PC-9 (cell line): ENCODE measurements around the gene CALN1.

Experiments used
- EZH2 ChIP-seq: fragments of 200-600 bp; sonication (generic); IDR thresholded peaks from 2 replicates; pipeline ENCODE4 v1.8.0; 2017; ENCODE audit warnings: antibody characterized with exemption, low read depth
- TF ChIP-seq, protein P1 (sequence below): fragments of 200-600 bp; sonication (generic); conservative IDR thresholded peaks from 2 replicates; pipeline ENCODE4 v1.6.1; 2017; ENCODE audit warnings: mixed run types, antibody characterized with exemption, mild to moderate bottlenecking, moderate library complexity

DNA sequence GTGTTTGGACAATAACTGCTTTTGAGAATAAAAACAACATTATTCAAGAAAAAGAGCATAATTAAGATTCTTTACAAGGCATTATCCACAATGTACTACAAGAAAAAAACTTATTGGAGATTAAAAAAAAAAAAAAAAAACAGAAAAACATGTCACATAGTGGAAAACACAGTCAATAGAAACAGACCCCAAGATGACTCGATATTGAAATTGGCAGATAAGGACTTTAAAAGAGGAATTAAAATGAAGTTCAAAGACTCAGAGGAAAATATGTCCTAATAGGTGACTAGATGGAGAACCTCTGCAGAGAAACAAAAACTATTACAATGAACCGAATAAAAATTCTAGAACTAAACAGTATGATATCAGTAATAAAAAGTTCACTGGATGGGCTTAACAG is 248.9 kb downstream of the CALN1 start:
- TF ChIP-seq, protein P1, sequence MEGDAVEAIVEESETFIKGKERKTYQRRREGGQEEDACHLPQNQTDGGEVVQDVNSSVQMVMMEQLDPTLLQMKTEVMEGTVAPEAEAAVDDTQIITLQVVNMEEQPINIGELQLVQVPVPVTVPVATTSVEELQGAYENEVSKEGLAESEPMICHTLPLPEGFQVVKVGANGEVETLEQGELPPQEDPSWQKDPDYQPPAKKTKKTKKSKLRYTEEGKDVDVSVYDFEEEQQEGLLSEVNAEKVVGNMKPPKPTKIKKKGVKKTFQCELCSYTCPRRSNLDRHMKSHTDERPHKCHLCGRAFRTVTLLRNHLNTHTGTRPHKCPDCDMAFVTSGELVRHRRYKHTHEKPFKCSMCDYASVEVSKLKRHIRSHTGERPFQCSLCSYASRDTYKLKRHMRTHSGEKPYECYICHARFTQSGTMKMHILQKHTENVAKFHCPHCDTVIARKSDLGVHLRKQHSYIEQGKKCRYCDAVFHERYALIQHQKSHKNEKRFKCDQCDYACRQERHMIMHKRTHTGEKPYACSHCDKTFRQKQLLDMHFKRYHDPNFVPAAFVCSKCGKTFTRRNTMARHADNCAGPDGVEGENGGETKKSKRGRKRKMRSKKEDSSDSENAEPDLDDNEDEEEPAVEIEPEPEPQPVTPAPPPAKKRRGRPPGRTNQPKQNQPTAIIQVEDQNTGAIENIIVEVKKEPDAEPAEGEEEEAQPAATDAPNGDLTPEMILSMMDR: no peak
- TF ChIP-seq EZH2: no peak
